HepG2 (cell line): ENCODE results near the gene PRM2. TPM values are rescaled to one million over a fixed set of nuclear protein-coding genes. Genes with fewer than 3 reads are reported as not detected.

Source experiments
- GABPA ChIP-seq, 2 experiments: IDR thresholded peaks; 2 replicates each; pipeline ENCODE4 v1.6.1; 2011 to 2016; ENCODE audit warnings: low read depth in 2 of 2, low read length in 1 of 2, missing biosample characterization in 1 of 2, missing genetic modification characterization in 1 of 2
- GABPB1 ChIP-seq: IDR thresholded peaks from 2 replicates; pipeline ENCODE4 v1.6.1; 2016; ENCODE audit warnings: mild to moderate bottlenecking, missing genetic modification reagents, moderate library complexity, missing compliant biosample characterization
- GTF2F1 ChIP-seq: fragments of 150-350 bp; IDR thresholded peaks from 2 replicates; pipeline ENCODE4 v1.6.1; 2014; ENCODE audit warnings: low read length
- HDAC6 ChIP-seq: fragments of 200-600 bp; sonication (generic); IDR thresholded peaks from 2 replicates; pipeline ENCODE4 v1.7.0; 2017; ENCODE audit warnings: mild to moderate bottlenecking, antibody characterized with exemption, low read length, low read depth
- THYN1 ChIP-seq: sonication (generic); formaldehyde crosslinking; IDR thresholded peaks from 2 replicates; pipeline ENCODE4 v1.8.1; 2023; ENCODE audit warnings: low read depth, mild to moderate bottlenecking, moderate library complexity, missing genetic modification reagents, borderline replicate concordance
- ZKSCAN5 ChIP-seq: sonication (generic); formaldehyde crosslinking; IDR thresholded peaks from 2 replicates; pipeline ENCODE4 v1.5.1; 2020; ENCODE audit warnings: mild to moderate bottlenecking, missing genetic modification reagents
- ZNF629 ChIP-seq: sonication (generic); formaldehyde crosslinking; conservative IDR thresholded peaks from 2 replicates; pipeline ENCODE4 v1.5.0; 2020; ENCODE audit warnings: missing genetic modification reagents
- ZNF781 ChIP-seq: sonication (generic); formaldehyde crosslinking; IDR thresholded peaks from 2 replicates; pipeline ENCODE4 v1.5.1; 2020; ENCODE audit warnings: borderline replicate concordance, mild to moderate bottlenecking, missing genetic modification reagents; ENCODE audit errors: not compliant biosample characterization
- ZSCAN29 ChIP-seq: sonication (generic); formaldehyde crosslinking; conservative IDR thresholded peaks from 2 replicates; pipeline ENCODE4 v1.4.0; 2020; ENCODE audit warnings: mild to moderate bottlenecking, missing genetic modification reagents
- polyA plus RNA-seq, 8 experiments: library from polyadenylated mRNA; depleted of rRNA in 3 of 8; stranded (reverse) in 7 of 8; unstranded in 1 of 8; fragments of >200 nt; fragmentation: Illumina TruSeq in 4 of 8; extraction: Trizol in 4 of 8; gene quantifications; 2 replicates each; pipeline versions ENCODE4 v1.2.1 to v1.2.3, GENCODE V29; 2011 to 2016; ENCODE audit warnings: low read depth in 4 of 8, missing spikeins in 1 of 8, mixed read lengths in 1 of 8; ENCODE audit not compliant: insufficient read depth in 1 of 8
- total RNA-seq, 5 experiments: library from RNA; depleted of rRNA; stranded (reverse); fragments of >200 nt; fragmentation: Illumina TruSeq; extraction: Trizol; gene quantifications; 2 replicates each; pipeline ENCODE4 v1.2.3, GENCODE V29; 2016; ENCODE audit warnings: low read depth in 1 of 5
- TF ChIP-seq, protein P1 (sequence below), 2 experiments: sonication (generic) in 1 of 2; formaldehyde crosslinking in 1 of 2; IDR thresholded peaks; 2 replicates each; pipeline versions ENCODE4 v1.6.1 to v1.9.0; 2014 to 2022; ENCODE audit warnings: antibody characterized with exemption in 1 of 2, borderline replicate concordance in 1 of 2, inconsistent platforms in 1 of 2, low read depth in 1 of 2, missing genetic modification reagents in 1 of 2
- TF ChIP-seq, protein P2 (sequence below): sonication (generic); formaldehyde crosslinking; IDR thresholded peaks from 2 replicates; pipeline ENCODE4 v1.5.0; 2020; ENCODE audit warnings: missing genetic modification reagents, mild to moderate bottlenecking, borderline replicate concordance
- TF ChIP-seq, protein P3 (sequence below): IDR thresholded peaks from 2 replicates; pipeline ENCODE4 v1.6.1; 2016; ENCODE audit warnings: low read depth, missing genetic modification reagents, missing compliant biosample characterization

Gene PRM2
- total and polyA plus RNA-seq, 2 of the 13 experiments (the other 11 are each of a cell fraction or from before 2014, with no cell fraction given) = 0.54 TPM; not detected in 1

DNA sequence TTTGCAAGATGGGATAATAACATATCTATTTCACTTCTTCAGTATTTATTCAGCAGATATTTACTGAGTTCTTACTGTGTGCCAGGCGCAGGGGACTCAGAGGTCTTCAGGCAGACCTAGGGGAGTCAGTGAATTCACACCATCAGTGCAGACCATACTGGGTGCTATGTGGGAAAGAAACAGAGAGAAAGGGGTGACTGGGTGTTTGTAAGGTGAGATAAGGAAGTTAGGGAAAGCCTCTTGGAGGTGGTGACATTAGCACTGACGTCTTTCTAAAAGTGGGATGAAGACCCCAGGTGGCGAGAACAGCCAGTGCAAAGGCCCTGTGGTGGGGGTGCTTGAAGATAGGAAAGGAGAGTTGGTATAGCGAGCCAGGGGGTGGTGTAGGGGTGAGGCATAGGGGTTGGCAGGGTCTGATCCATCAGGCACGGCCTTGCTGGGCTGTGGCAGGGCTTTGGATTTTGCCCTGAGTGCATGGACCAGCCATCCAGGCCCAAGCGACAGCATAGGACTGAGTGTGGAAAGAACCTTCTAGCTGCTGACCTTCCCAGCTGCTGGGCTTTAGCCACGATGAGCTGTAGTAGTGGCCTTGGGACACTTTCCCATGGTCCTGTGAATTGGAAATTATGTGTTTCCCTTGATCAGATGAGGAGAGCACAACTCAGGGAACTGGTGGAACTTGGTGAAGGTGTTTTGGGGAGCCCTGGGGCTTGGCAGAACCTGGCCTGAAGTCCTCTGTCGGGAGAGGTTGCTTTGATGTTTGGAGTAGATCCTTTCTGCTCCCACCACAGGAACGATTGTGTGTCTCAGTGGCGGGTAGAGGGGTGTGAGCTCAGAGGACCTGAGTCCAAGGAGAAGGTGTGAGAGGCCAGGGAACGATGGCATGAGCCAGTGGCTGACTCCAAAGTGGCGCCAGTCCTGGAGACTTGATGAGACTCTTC is 16.4 kb downstream of the PRM2 start (continued):
- TF ChIP-seq GABPB1 (CRISPR knock-in tag) = no peak
- no peak for TF ChIP-seq GTF2F1
- TF ChIP-seq, protein P1, sequence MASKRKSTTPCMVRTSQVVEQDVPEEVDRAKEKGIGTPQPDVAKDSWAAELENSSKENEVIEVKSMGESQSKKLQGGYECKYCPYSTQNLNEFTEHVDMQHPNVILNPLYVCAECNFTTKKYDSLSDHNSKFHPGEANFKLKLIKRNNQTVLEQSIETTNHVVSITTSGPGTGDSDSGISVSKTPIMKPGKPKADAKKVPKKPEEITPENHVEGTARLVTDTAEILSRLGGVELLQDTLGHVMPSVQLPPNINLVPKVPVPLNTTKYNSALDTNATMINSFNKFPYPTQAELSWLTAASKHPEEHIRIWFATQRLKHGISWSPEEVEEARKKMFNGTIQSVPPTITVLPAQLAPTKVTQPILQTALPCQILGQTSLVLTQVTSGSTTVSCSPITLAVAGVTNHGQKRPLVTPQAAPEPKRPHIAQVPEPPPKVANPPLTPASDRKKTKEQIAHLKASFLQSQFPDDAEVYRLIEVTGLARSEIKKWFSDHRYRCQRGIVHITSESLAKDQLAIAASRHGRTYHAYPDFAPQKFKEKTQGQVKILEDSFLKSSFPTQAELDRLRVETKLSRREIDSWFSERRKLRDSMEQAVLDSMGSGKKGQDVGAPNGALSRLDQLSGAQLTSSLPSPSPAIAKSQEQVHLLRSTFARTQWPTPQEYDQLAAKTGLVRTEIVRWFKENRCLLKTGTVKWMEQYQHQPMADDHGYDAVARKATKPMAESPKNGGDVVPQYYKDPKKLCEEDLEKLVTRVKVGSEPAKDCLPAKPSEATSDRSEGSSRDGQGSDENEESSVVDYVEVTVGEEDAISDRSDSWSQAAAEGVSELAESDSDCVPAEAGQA (IDR thresholded peaks at IDR 0.05; ENCODE audit: low read depth) = no peak
- TF ChIP-seq, protein P1 (CRISPR knock-in tag; IDR thresholded peaks at IDR 0.05; ENCODE audit: borderline replicate concordance) = no peak
- TF ChIP-seq GABPA (IDR thresholded peaks at IDR 0.05; ENCODE audit: low read depth, low read length) = no peak
- no peak for TF ChIP-seq GABPA (CRISPR knock-in tag; IDR thresholded peaks at IDR 0.05; ENCODE audit: low read depth)
- TF ChIP-seq THYN1 (CRISPR knock-in tag) = no peak
- no peak for TF ChIP-seq ZKSCAN5
- 0 out of 2 replicates have a peak, but pooled peaks have one; percentile 41 for TF ChIP-seq ZSCAN29 (CRISPR knock-in tag)
- no peak for TF ChIP-seq HDAC6
- TF ChIP-seq, protein P2, sequence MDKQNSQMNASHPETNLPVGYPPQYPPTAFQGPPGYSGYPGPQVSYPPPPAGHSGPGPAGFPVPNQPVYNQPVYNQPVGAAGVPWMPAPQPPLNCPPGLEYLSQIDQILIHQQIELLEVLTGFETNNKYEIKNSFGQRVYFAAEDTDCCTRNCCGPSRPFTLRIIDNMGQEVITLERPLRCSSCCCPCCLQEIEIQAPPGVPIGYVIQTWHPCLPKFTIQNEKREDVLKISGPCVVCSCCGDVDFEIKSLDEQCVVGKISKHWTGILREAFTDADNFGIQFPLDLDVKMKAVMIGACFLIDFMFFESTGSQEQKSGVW (CRISPR knock-in tag) = no peak
- TF ChIP-seq ZNF781 (CRISPR knock-in tag) = peak; percentile 72
- TF ChIP-seq, protein P3, sequence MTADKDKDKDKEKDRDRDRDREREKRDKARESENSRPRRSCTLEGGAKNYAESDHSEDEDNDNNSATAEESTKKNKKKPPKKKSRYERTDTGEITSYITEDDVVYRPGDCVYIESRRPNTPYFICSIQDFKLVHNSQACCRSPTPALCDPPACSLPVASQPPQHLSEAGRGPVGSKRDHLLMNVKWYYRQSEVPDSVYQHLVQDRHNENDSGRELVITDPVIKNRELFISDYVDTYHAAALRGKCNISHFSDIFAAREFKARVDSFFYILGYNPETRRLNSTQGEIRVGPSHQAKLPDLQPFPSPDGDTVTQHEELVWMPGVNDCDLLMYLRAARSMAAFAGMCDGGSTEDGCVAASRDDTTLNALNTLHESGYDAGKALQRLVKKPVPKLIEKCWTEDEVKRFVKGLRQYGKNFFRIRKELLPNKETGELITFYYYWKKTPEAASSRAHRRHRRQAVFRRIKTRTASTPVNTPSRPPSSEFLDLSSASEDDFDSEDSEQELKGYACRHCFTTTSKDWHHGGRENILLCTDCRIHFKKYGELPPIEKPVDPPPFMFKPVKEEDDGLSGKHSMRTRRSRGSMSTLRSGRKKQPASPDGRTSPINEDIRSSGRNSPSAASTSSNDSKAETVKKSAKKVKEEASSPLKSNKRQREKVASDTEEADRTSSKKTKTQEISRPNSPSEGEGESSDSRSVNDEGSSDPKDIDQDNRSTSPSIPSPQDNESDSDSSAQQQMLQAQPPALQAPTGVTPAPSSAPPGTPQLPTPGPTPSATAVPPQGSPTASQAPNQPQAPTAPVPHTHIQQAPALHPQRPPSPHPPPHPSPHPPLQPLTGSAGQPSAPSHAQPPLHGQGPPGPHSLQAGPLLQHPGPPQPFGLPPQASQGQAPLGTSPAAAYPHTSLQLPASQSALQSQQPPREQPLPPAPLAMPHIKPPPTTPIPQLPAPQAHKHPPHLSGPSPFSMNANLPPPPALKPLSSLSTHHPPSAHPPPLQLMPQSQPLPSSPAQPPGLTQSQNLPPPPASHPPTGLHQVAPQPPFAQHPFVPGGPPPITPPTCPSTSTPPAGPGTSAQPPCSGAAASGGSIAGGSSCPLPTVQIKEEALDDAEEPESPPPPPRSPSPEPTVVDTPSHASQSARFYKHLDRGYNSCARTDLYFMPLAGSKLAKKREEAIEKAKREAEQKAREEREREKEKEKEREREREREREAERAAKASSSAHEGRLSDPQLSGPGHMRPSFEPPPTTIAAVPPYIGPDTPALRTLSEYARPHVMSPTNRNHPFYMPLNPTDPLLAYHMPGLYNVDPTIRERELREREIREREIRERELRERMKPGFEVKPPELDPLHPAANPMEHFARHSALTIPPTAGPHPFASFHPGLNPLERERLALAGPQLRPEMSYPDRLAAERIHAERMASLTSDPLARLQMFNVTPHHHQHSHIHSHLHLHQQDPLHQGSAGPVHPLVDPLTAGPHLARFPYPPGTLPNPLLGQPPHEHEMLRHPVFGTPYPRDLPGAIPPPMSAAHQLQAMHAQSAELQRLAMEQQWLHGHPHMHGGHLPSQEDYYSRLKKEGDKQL (CRISPR knock-in tag) = no peak
- TF ChIP-seq ZNF629 (CRISPR knock-in tag) = 0 out of 2 replicates have a peak, but pooled peaks have one; percentile 0
